Pancreas (tissue), 10 donors: ENCODE data around the gene PFDN4. TPM values are rescaled to one million over a fixed set of nuclear protein-coding genes. Genes with fewer than 3 reads are reported as not detected.

Experiments used
- ATAC-seq, 4 donors: fragments of 200-7000 bp; cut with Tn5 transposase; one replicate each; pipeline versions ENCODE4 v1.8.0 to v1.9.1; 2020; ENCODE audit warnings: mild to moderate bottlenecking in 4 of 4, moderate library complexity in 4 of 4
- DNase-seq, 6 donors: peaks; one replicate each; pipeline ENCODE4 v3.0.0-alpha.2; 2020
- FAIRE-seq: peaks from 2 replicates; lab custom pipeline; 2012; peaks lifted over from hg19 to GRCh38; lab: Jason Lieb, UNC
- H3K27ac ChIP-seq, 4 donors: fragments of 200-600 bp; sonication (generic); 1 replicate in 3 of 4; 2 replicates in 1 of 4; pipeline versions ENCODE4 v1.5.0 to v1.8.0; 2020
- H3K27me3 ChIP-seq, 4 donors: fragments of 200-600 bp; one replicate each; pipeline ENCODE4 v1.8.0; 2021
- H3K36me3 ChIP-seq, 3 donors: fragments of 200-600 bp; sonication (generic) in 1 of 3; one replicate each; pipeline versions ENCODE4 v1.5.0 to v1.8.0; 2020 to 2021
- H3K4me1 ChIP-seq, 3 donors: fragments of 200-600 bp; one replicate each; pipeline ENCODE4 v1.8.0; 2021
- H3K4me3 ChIP-seq, 4 donors: fragments of 200-600 bp; sonication (generic) in 2 of 4; one replicate each; pipeline versions ENCODE4 v1.5.0 to v1.8.0; 2020 to 2021
- H3K9me3 ChIP-seq, 4 donors: fragments of 200-600 bp; one replicate each; pipeline ENCODE4 v1.8.0; 2021
- CTCF ChIP-seq, 4 donors: fragments of 200-600 bp; sonication (generic) in 3 of 4; IDR thresholded peaks; one replicate each; pipeline versions ENCODE4 v1.5.0 to v1.8.0; 2021; ENCODE audit warnings: antibody characterized with exemption in 4 of 4
- WGBS, 2 donors: extraction: QIAGEN DNeasy Blood & Tissue Kit; methylation state at CpG; one replicate each; pipeline ENCODE4 v1.1.7; 2013; 5-methylcytosine and 5-hydroxymethylcytosine counted together
- intact Hi-C, 3 donors: fragments of 100-400 bp; cut with DNase I; formaldehyde crosslinking; loops; one replicate each; pipeline versions ENCODE4 v1.11.1 to v1.14.2; 2022
- polyA plus RNA-seq, 2 donors: library from polyadenylated mRNA; stranded (reverse); fragments of 200-250 nt; gene quantifications; one replicate each; pipeline ENCODE4 v1.2.3, GENCODE V29; 2013
- total RNA-seq, 6 donors: library from RNA; stranded (reverse); fragmentation: NEBNext Ultra II Directional in 4 of 6; extraction: Animal tissue kit (Norgen Biotek cat#: 25700) in 4 of 6; gene quantifications; one replicate each; pipeline versions ENCODE4 v1.2.1 to v1.2.4, GENCODE V29; 2021 to 2023
- donor health status: healthy with polysubstance abuse.
- donor health status: DM: no; HTN: no; CAD: no; lungs with moderate emphysema.
- donor health status: DM: no; HTN: no; CAD: no.
- donor health status: control.
- donor health status: control.
- donor health status: Bipolar disorder and iron deficiency.
- donor health status: DM: yes; HTN: yes; CAD: no.
- donor health status: DM: no; HTN: no; CAD: no.
- donor health status: DM: no; HTN: no; CAD: no.
- donor health status: DM: yes; HTN: yes; CAD: no.

Gene PFDN4
- total and polyA plus RNA-seq, 8 donors: 7.7 to 32.9 (median 10.5) TPM

- Histone ChIP-seq H3K27ac (no peak overlapping the region), H3K4me3 (no peak overlapping the region), H3K36me3 (no peaks in the 10 kb centered on the region), H3K4me1 (no peaks in the 10 kb centered on the region), H3K9me3 (no peaks in the 10 kb centered on the region), H3K27me3 (peaks cover 0 to 5% (median 0%) of the 10 kb centered on the region in 4 donors)
- 66 to 82% methylated on average over 9 of the region's 9 CpGs for WGBS, 2 donors
- ATAC-seq (no peak), DNase-seq (no peak), FAIRE-seq (no peak)
- TF ChIP-seq CTCF (IDR thresholded peaks at IDR 0.05): no peak
- intact Hi-C loops: no loop called here
Observed at GRCh38 chr20:54161008-54161820, 46.7 kb upstream of the PFDN4 start.

- TF ChIP-seq CTCF (IDR thresholded peaks at IDR 0.05): no peak
- no peak overlapping the region for H3K4me3 ChIP-seq
- H3K27ac ChIP-seq: no peak overlapping the region
- no peaks in the 10 kb centered on the region for H3K36me3 ChIP-seq
- WGBS, 2 donors: 86 to 92% methylated on average over 4 of the region's 4 CpGs
- peaks cover 0 to 9% (median 0%) of the 10 kb centered on the region in 4 donors for H3K27me3 ChIP-seq
- DNase-seq (no peak), ATAC-seq (no peak), FAIRE-seq (no peak)
- no peaks in the 10 kb centered on the region for H3K4me1 ChIP-seq
- intact Hi-C loops: no loop called here
- H3K9me3 ChIP-seq: no peaks in the 10 kb centered on the region
Observed at GRCh38 chr20:54161821-54162149, 46.1 kb upstream of the PFDN4 start.

GRCh38 chr20:54162378-54163009 is 45.4 kb upstream of the PFDN4 start:
- WGBS, 2 donors: 42 to 44% methylated on average over 16 of the region's 16 CpGs
- Histone ChIP-seq H3K27me3 (peaks cover 0 to 9% (median 0%) of the 10 kb centered on the region in 4 donors), H3K9me3 (no peaks in the 10 kb centered on the region), H3K4me1 (no peaks in the 10 kb centered on the region), H3K4me3 (no peak overlapping the region), H3K27ac (no peak overlapping the region), H3K36me3 (no peaks in the 10 kb centered on the region)
- intact Hi-C loops: no loop called here
- ATAC-seq: no peak
- FAIRE-seq: no peak
- DNase-seq: no peak
- TF ChIP-seq CTCF (IDR thresholded peaks at IDR 0.05): no peak

GRCh38 chr20:54163402-54163801 is 44.5 kb upstream of the PFDN4 start:
- 59 to 68% methylated on average over 5 of the region's 5 CpGs for WGBS, 2 donors
- H3K36me3 ChIP-seq: no peaks in the 10 kb centered on the region
- H3K4me1 ChIP-seq: no peaks in the 10 kb centered on the region
- no peak for ATAC-seq
- no peak for FAIRE-seq
- H3K27me3 ChIP-seq: peaks cover 0 to 17% (median 0%) of the 10 kb centered on the region in 4 donors
- no peak for TF ChIP-seq CTCF (IDR thresholded peaks at IDR 0.05)
- intact Hi-C loops: no loop called here
- no peak for DNase-seq
- H3K4me3 ChIP-seq: no peak overlapping the region
- H3K27ac ChIP-seq: no peak overlapping the region
- no peaks in the 10 kb centered on the region for H3K9me3 ChIP-seq

GRCh38 chr20:54165014-54165413 is 42.9 kb upstream of the PFDN4 start:
- FAIRE-seq: no peak
- Histone ChIP-seq H3K27ac (no peak overlapping the region), H3K27me3 (peaks cover 0 to 18% (median 0%) of the 10 kb centered on the region in 4 donors), H3K4me3 (no peak overlapping the region), H3K4me1 (no peaks in the 10 kb centered on the region), H3K36me3 (no peaks in the 10 kb centered on the region), H3K9me3 (no peaks in the 10 kb centered on the region)
- no peak for DNase-seq
- intact Hi-C loops: no loop called here
- ATAC-seq: no peak
- 76 to 92% methylated on average over 9 of the region's 9 CpGs for WGBS, 2 donors
- no peak for TF ChIP-seq CTCF (IDR thresholded peaks at IDR 0.05)
